ENCODE data around the gene MEGF10.

The MEGF10 gene

DNA sequence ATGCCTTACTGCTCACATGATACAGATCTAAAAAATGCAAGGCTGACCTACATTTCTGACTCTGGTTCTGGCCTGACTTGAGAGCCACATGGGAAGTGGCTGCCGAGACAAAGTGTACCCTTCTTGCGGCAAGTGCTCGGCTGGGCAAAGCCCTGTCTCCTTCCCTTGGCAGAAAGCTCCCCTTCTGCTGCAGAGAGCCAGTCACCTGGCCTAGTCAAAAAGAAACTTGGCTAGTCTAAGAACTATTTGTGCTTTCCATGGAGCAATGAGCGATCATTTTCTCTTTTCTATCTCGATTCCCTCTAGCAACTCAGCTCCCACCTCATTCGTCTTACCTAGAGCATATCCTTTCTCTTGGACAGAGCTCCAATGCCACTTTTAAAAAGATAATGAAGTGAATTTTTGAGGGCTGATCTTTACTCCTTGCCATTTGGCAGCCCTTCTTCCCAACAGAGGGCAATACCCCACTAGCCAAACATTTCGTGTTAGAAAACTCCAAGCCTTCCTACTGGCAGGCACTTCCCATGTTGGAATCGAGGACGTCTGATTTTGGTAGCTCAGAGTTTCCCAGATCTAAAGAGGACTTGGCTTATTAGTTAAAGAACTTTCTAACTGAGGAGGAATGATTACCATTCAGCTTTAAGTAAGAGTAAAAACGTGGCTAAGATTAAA is 118.8 kb downstream of the MEGF10 start:
- DNase-seq (ENCODE audit: extremely low spot score) = no peak
- ChIA-PET POLR2A (no interaction called here), CTCF (no interaction called here)
- TF ChIP-seq ARNT (IDR thresholded peaks at IDR 0.05) (no peak), CTBP1 (IDR thresholded peaks at IDR 0.05; ENCODE audit: borderline replicate concordance) (no peak)
- TF ChIP-seq, protein P1, sequence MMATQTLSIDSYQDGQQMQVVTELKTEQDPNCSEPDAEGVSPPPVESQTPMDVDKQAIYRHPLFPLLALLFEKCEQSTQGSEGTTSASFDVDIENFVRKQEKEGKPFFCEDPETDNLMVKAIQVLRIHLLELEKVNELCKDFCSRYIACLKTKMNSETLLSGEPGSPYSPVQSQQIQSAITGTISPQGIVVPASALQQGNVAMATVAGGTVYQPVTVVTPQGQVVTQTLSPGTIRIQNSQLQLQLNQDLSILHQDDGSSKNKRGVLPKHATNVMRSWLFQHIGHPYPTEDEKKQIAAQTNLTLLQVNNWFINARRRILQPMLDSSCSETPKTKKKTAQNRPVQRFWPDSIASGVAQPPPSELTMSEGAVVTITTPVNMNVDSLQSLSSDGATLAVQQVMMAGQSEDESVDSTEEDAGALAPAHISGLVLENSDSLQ (IDR thresholded peaks at IDR 0.05) = no peak

DNA sequence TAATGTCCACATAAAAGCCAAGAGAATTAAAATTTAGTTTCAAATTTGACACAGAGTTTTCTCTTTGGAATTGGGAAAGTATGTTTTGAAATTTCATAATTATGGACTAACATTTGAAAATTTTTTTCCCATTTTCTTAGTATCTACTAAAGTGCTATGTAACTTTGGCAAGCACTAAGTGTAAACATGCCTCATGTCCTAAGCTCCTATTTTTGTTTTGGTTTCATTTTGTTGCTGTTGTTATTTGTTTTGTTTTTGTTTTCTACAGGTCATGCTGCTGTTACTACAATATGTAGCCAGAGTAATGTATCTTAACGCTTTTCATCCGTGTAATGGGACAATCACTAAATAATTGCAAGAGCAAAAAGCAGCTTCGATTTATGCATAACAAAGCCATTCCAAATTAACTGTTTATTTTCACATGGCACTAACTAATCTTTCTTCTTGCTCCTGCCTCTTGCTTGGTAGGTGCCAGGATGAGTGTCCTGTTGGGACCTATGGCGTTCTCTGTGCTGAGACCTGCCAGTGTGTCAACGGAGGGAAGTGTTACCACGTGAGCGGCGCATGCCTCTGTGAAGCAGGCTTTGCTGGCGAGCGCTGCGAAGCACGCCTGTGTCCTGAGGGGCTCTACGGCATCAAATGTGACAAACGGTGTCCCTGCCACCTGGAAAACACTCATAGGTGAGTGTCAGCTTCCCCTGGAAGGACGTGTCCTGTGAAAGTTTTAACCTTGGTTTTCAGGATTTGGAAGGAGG is 119.5 kb downstream of the MEGF10 start:
- no peak for DNase-seq (ENCODE audit: extremely low spot score)
- no peak for TF ChIP-seq NFRKB (IDR thresholded peaks at IDR 0.05)
- TF ChIP-seq FOXK2 (IDR thresholded peaks at IDR 0.05) = no peak
- no peak for TF ChIP-seq CTBP1 (IDR thresholded peaks at IDR 0.05; ENCODE audit: borderline replicate concordance)
- no peak for TF ChIP-seq ELF4 (IDR thresholded peaks at IDR 0.05)
- TF ChIP-seq ARNT (IDR thresholded peaks at IDR 0.05) = no peak
- TF ChIP-seq BHLHE40 (IDR thresholded peaks at IDR 0.05; ENCODE audit: borderline replicate concordance) = no peak
- ChIA-PET CTCF (no interaction called here), POLR2A (no interaction called here)

DNA sequence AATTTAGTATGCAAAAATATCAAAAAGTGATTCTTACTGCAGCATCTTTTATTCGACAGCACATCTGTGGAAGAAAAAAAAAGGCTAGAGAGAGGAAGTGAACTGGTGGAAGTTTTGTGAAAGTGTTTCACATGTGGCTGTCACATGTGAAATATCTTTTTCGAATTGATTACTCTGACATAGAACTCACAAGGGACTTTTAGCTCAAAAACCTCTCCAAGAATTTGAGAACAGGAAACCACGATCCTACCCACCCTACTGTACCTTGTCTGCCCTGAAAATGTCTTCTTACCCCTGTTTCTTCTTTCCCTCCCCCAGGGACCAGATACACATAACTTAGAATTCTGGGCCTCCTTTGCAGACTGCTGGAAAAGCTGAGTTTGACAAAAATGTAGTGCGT is 120.4 kb downstream of the MEGF10 start:
- no peak for DNase-seq (ENCODE audit: extremely low spot score)
- ChIA-PET CTCF (interaction anchor here (0.6 kb wide), 1 partner anchor 806 kb away, joined by 4 read pairs; no protein-coding TSS in a partner anchor), POLR2A (no interaction called here)
- TF ChIP-seq FOXM1 (IDR thresholded peaks at IDR 0.05; ENCODE audit: borderline replicate concordance) (no peak), L3MBTL2 (conservative IDR thresholded peaks at IDR 0.05) (no peak), BHLHE40 (IDR thresholded peaks at IDR 0.05; ENCODE audit: borderline replicate concordance) (no peak), ELF4 (IDR thresholded peaks at IDR 0.05) (no peak), SUZ12 (IDR thresholded peaks at IDR 0.05) (no peak), NFRKB (IDR thresholded peaks at IDR 0.05) (no peak), HDGF (IDR thresholded peaks at IDR 0.05; ENCODE audit: borderline replicate concordance) (no peak), TARDBP (IDR thresholded peaks at IDR 0.05) (no peak), ZNF384 (IDR thresholded peaks at IDR 0.05) (no peak), LEF1 (IDR thresholded peaks at IDR 0.05; ENCODE audit: borderline replicate concordance) (no peak), ARNT (IDR thresholded peaks at IDR 0.05) (no peak), FOXA1 (IDR thresholded peaks at IDR 0.05) (no peak), FOXK2 (IDR thresholded peaks at IDR 0.05) (no peak), SP1 (IDR thresholded peaks at IDR 0.05) (no peak), CTBP1 (IDR thresholded peaks at IDR 0.05; ENCODE audit: borderline replicate concordance) (no peak)
- TF ChIP-seq, protein P1 (IDR thresholded peaks at IDR 0.05) = no peak

DNA sequence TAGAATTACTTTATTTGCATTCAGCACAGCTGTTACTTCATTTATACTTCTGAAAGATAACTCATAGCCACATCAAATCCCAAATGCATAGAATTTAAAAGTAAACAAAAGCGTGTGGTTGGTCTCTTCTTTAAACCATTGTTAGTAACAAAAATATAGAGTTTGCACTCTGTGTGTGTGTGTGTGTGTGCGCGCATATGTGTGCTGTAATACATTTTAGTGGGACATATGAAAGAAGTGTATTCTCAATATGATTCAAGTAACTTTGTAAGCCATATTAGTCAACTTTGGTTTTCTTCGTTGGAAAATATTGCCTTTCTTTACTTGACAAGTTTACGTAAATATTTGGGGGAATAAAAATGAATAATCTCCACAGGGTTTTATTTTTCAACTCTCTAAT is 120.8 kb downstream of the MEGF10 start:
- CTCF ChIA-PET = interaction anchor here (0.6 kb wide), 1 partner anchor 807 kb away, joined by 4 read pairs; no protein-coding TSS in a partner anchor
- no peak for DNase-seq (ENCODE audit: extremely low spot score)
- POLR2A ChIA-PET = no interaction called here
- TF ChIP-seq, protein P1 (IDR thresholded peaks at IDR 0.05) = no peak
- TF ChIP-seq TARDBP (IDR thresholded peaks at IDR 0.05) (no peak), HDGF (IDR thresholded peaks at IDR 0.05; ENCODE audit: borderline replicate concordance) (no peak), BHLHE40 (IDR thresholded peaks at IDR 0.05; ENCODE audit: borderline replicate concordance) (no peak), FOXA1 (IDR thresholded peaks at IDR 0.05) (no peak), FOXK2 (IDR thresholded peaks at IDR 0.05) (no peak), ELF4 (IDR thresholded peaks at IDR 0.05) (no peak), ZNF384 (IDR thresholded peaks at IDR 0.05) (no peak), LEF1 (IDR thresholded peaks at IDR 0.05; ENCODE audit: borderline replicate concordance) (no peak), L3MBTL2 (conservative IDR thresholded peaks at IDR 0.05) (no peak), CTBP1 (IDR thresholded peaks at IDR 0.05; ENCODE audit: borderline replicate concordance) (no peak)

- ChIA-PET POLR2A (no interaction called here), CTCF (no interaction called here)
- TF ChIP-seq FOXA1 (IDR thresholded peaks at IDR 0.05) (no peak), TARDBP (IDR thresholded peaks at IDR 0.05) (no peak), SP1 (IDR thresholded peaks at IDR 0.05) (no peak), BHLHE40 (IDR thresholded peaks at IDR 0.05; ENCODE audit: borderline replicate concordance) (no peak), FOXK2 (IDR thresholded peaks at IDR 0.05) (no peak), ZNF384 (IDR thresholded peaks at IDR 0.05) (no peak), HDGF (IDR thresholded peaks at IDR 0.05; ENCODE audit: borderline replicate concordance) (no peak), LEF1 (IDR thresholded peaks at IDR 0.05; ENCODE audit: borderline replicate concordance) (no peak), SUZ12 (IDR thresholded peaks at IDR 0.05) (no peak), FOXM1 (IDR thresholded peaks at IDR 0.05; ENCODE audit: borderline replicate concordance) (no peak), CTBP1 (IDR thresholded peaks at IDR 0.05; ENCODE audit: borderline replicate concordance) (no peak)
- TF ChIP-seq, protein P1 (IDR thresholded peaks at IDR 0.05) = no peak
Observed at GRCh38 chr5:127412698-127413097, 122.1 kb downstream of the MEGF10 start.

More at GRCh38 chr5:127412698-127413097, 122.1 kb downstream of the MEGF10 start:
- no peak for DNase-seq (ENCODE audit: extremely low spot score)

Measured in HEK293T (cell line).